ENCODE results near the gene EPB41L3.

- TF ChIP-seq EZH2 (IDR thresholded peaks at IDR 0.05; ENCODE audit: insufficient read depth, poor library complexity, severe bottlenecking), result no peak
- no peak for TF ChIP-seq EZH2phosphoT487 (IDR thresholded peaks at IDR 0.05; ENCODE audit: insufficient read depth, low read depth)
Observed at GRCh38 chr18:5456577-5457461, 87.0 kb downstream of the EPB41L3 start.

All from GM23248 (cell line).